ENCODE results near the gene CCDC116.
"Not testable (repeated sequence)": the region's sequence is repeated elsewhere in the genome, so short reads cannot be mapped to it uniquely, and the experiment has no call there.

Gene CCDC116

DNA sequence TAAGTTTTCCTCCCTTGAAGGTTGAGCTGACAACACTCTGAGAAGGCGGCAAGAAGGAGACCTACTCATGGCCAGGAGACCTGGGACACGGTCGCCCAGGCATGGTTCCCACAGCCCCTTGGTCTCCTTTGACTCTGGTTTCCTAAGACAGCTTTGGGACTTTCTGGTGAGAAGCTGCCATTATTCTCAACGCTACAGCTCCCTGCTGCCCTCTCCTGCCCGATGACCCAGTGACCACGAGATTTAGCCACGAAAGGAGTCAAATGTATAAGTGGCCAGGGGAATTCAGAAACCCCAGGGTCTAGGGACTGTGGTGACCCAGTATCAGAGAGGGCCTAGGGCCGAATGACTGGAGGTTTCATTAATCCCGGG lies 8.8 kb downstream of the CCDC116 start:
- H3K27ac ChIP-seq = peak overlapping the region; percentile 67
- no peaks in the 10 kb centered on the region for H3K9me3 ChIP-seq (ENCODE audit: severe bottlenecking)
- peaks cover 16% of the 10 kb centered on the region for H3K36me3 ChIP-seq
- peak overlapping the region; percentile 71 for H3K4me3 ChIP-seq (ENCODE audit: low read depth, low read length)
- H3K27me3 ChIP-seq (ENCODE audit: insufficient read depth, low read depth, severe bottlenecking) = no peaks in the 10 kb centered on the region
- TF ChIP-seq, protein P1, sequence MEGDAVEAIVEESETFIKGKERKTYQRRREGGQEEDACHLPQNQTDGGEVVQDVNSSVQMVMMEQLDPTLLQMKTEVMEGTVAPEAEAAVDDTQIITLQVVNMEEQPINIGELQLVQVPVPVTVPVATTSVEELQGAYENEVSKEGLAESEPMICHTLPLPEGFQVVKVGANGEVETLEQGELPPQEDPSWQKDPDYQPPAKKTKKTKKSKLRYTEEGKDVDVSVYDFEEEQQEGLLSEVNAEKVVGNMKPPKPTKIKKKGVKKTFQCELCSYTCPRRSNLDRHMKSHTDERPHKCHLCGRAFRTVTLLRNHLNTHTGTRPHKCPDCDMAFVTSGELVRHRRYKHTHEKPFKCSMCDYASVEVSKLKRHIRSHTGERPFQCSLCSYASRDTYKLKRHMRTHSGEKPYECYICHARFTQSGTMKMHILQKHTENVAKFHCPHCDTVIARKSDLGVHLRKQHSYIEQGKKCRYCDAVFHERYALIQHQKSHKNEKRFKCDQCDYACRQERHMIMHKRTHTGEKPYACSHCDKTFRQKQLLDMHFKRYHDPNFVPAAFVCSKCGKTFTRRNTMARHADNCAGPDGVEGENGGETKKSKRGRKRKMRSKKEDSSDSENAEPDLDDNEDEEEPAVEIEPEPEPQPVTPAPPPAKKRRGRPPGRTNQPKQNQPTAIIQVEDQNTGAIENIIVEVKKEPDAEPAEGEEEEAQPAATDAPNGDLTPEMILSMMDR (IDR thresholded peaks at IDR 0.05; ENCODE audit: low read depth, low read length) = peak; percentile 66
- peak; percentile 72 for DNase-seq

GRCh38 chr22:21641789-21642583 lies 9.4 kb downstream of the CCDC116 start, which contains the start of gene SDF2L1:
Gene SDF2L1, plus strand, starts transcription at chr22:21642302. Its CDS starts 35 bp downstream, at chr22:21642337.
- no peaks in the 10 kb centered on the region for H3K9me3 ChIP-seq (ENCODE audit: severe bottlenecking)
- TF ChIP-seq, protein P1 (IDR thresholded peaks at IDR 0.05; ENCODE audit: low read depth, low read length) = no peak
- peak within 1 kb of the TSS; percentile 71 for H3K4me3 ChIP-seq (ENCODE audit: low read depth, low read length)
- DNase-seq = peak; percentile 98
- H3K27me3 ChIP-seq (ENCODE audit: insufficient read depth, low read depth, severe bottlenecking) = no peaks in the 10 kb centered on the region
- peaks cover 19% of the 10 kb centered on the region for H3K36me3 ChIP-seq
- peak within 1 kb of the TSS; percentile 73 for H3K27ac ChIP-seq

- Histone ChIP-seq H3K27ac (peak overlapping the region; percentile 73), H3K4me3 (ENCODE audit: low read depth, low read length) (peak overlapping the region; percentile 71), H3K27me3 (ENCODE audit: insufficient read depth, low read depth, severe bottlenecking) (no peaks in the 10 kb centered on the region), H3K36me3 (peaks cover 23% of the 10 kb centered on the region), H3K9me3 (ENCODE audit: severe bottlenecking) (no peaks in the 10 kb centered on the region)
- TF ChIP-seq, protein P1 (IDR thresholded peaks at IDR 0.05; ENCODE audit: low read depth, low read length) = peak; percentile 73
- peak; percentile 83 for DNase-seq
These were observed 10.3 kb downstream of the CCDC116 start for GRCh38 chr22:21642584-21643448.

- Histone ChIP-seq H3K27me3 (ENCODE audit: insufficient read depth, low read depth, severe bottlenecking) (no peaks in the 10 kb centered on the region), H3K4me3 (ENCODE audit: low read depth, low read length) (no peak overlapping the region), H3K36me3 (peaks cover 27% of the 10 kb centered on the region), H3K27ac (no peak overlapping the region), H3K9me3 (ENCODE audit: severe bottlenecking) (no peaks in the 10 kb centered on the region)
- TF ChIP-seq, protein P1 (IDR thresholded peaks at IDR 0.05; ENCODE audit: low read depth, low read length) = peak; percentile 46
- no peak for DNase-seq
These were observed 11.2 kb downstream of the CCDC116 start for GRCh38 chr22:21643533-21644357.

GRCh38 chr22:21645513-21645912 lies 13.0 kb downstream of the CCDC116 start:
- not testable (repeated sequence) for DNase-seq; H3K4me3 ChIP-seq (ENCODE audit: low read depth, low read length); H3K27ac ChIP-seq; H3K27me3 ChIP-seq (ENCODE audit: insufficient read depth, low read depth, severe bottlenecking); H3K9me3 ChIP-seq (ENCODE audit: severe bottlenecking)
- peaks cover 39% of the 10 kb centered on the region for H3K36me3 ChIP-seq

Measured in WERI-Rb-1 (cell line).